ENCODE results near the gene DPCD. TPM values are rescaled to one million over a fixed set of nuclear protein-coding genes. Genes with fewer than 3 reads are reported as not detected.

The DPCD gene
- total RNA-seq, 2 experiments from 2014 or later: 0.31 to 0.96 TPM

GRCh38 chr10:101576211-101576863, 11.8 kb upstream of the DPCD start:
- POLR2A ChIA-PET: no interaction called here
- H3K36me3 ChIP-seq (ENCODE audit: insufficient read depth, low read length): peaks cover 41% of the 10 kb centered on the region
- no peaks in the 10 kb centered on the region for H3K4me1 Mint-ChIP-seq (ENCODE audit: low read depth)
- ATAC-seq (ENCODE audit: poor library complexity): no peak
- no peaks in the 10 kb centered on the region for H3K9me3 Mint-ChIP-seq
- H3K27me3 ChIP-seq (ENCODE audit: control insufficient read depth in 1 of 2, insufficient read depth in 2 of 2, low read length in 2 of 2): no peaks in the 10 kb centered on the region
- H3K4me1 ChIP-seq (ENCODE audit: insufficient read depth, low read length): no peaks in the 10 kb centered on the region
- no peak for TF ChIP-seq CTCF (IDR thresholded peaks at IDR 0.05)
- no peak for DNase-seq
- H3K27ac Mint-ChIP-seq: no peak overlapping the region
- no peak overlapping the region for H3K4me3 ChIP-seq (ENCODE audit: low read length)
- no peak overlapping the region for H3K4me3 Mint-ChIP-seq
- peaks cover 0 to 8% of the 10 kb centered on the region in 2 experiments for H3K9me3 ChIP-seq (ENCODE audit: control insufficient read depth in 1 of 2, insufficient read depth in 1 of 2, low read length in 2 of 2)
- H3K36me3 Mint-ChIP-seq (ENCODE audit: low read depth): peaks cover 25% of the 10 kb centered on the region
- intact Hi-C loops (cut with DNase I, micrococcal nuclease): no loop called here
- H3K27ac ChIP-seq (ENCODE audit: low read depth in 1 of 2, low read length in 2 of 2): no peak overlapping the region
- H3K27me3 Mint-ChIP-seq: no peaks in the 10 kb centered on the region
- CTCF ChIA-PET: interaction anchor here (2.0 kb wide), 1 partner anchor 434 kb away, joined by 7 read pairs; no protein-coding TSS in a partner anchor

GRCh38 chr10:101577121-101577871, 10.8 kb upstream of the DPCD start:
- no peak for TF ChIP-seq CTCF (IDR thresholded peaks at IDR 0.05)
- no peak overlapping the region for H3K27ac Mint-ChIP-seq

GRCh38 chr10:101578192-101578591, 9.9 kb upstream of the DPCD start:
- H3K9me3 Mint-ChIP-seq: no peaks in the 10 kb centered on the region
- H3K4me1 Mint-ChIP-seq (ENCODE audit: low read depth): no peaks in the 10 kb centered on the region
- intact Hi-C loops (cut with DNase I, micrococcal nuclease): no loop called here
- no peak overlapping the region for H3K27ac ChIP-seq (ENCODE audit: low read depth in 1 of 2, low read length in 2 of 2)
- no peak overlapping the region for H3K27ac Mint-ChIP-seq
- no peaks in the 10 kb centered on the region for H3K4me1 ChIP-seq (ENCODE audit: insufficient read depth, low read length)
- no peaks in the 10 kb centered on the region for H3K27me3 ChIP-seq (ENCODE audit: control insufficient read depth in 1 of 2, insufficient read depth in 2 of 2, low read length in 2 of 2)
- ChIA-PET POLR2A (interaction anchor here (1.4 kb wide), 1 partner anchor 10 kb away, joined by 8 read pairs; the partner anchor contains the start of genes DPCD and POLL), CTCF (no interaction called here)
- peaks cover 51% of the 10 kb centered on the region for H3K36me3 ChIP-seq (ENCODE audit: insufficient read depth, low read length)
- TF ChIP-seq CTCF (IDR thresholded peaks at IDR 0.05): no peak
- peaks cover 0 to 4% of the 10 kb centered on the region in 2 experiments for H3K9me3 ChIP-seq (ENCODE audit: control insufficient read depth in 1 of 2, insufficient read depth in 1 of 2, low read length in 2 of 2)
- H3K27me3 Mint-ChIP-seq: no peaks in the 10 kb centered on the region
- peaks cover 39% of the 10 kb centered on the region for H3K36me3 Mint-ChIP-seq (ENCODE audit: low read depth)
- H3K4me3 ChIP-seq (ENCODE audit: low read length): no peak overlapping the region
- DNase-seq (no peak), ATAC-seq (ENCODE audit: poor library complexity) (no peak)
- no peak overlapping the region for H3K4me3 Mint-ChIP-seq

More at GRCh38 chr10:101577121-101577871, 10.8 kb upstream of the DPCD start:
- intact Hi-C loops (cut with DNase I, micrococcal nuclease): no loop called here
- H3K27ac ChIP-seq (ENCODE audit: low read depth in 1 of 2, low read length in 2 of 2): no peak overlapping the region
- Mint-ChIP-seq H3K9me3 (no peaks in the 10 kb centered on the region), H3K4me1 (ENCODE audit: low read depth) (no peaks in the 10 kb centered on the region), H3K27me3 (no peaks in the 10 kb centered on the region), H3K4me3 (no peak overlapping the region), H3K36me3 (ENCODE audit: low read depth) (peaks cover 35% of the 10 kb centered on the region)
- H3K9me3 ChIP-seq (ENCODE audit: control insufficient read depth in 1 of 2, insufficient read depth in 1 of 2, low read length in 2 of 2): peaks cover 0 to 8% of the 10 kb centered on the region in 2 experiments
- CTCF ChIA-PET: interaction anchor here (2.0 kb wide), 1 partner anchor 435 kb away, joined by 7 read pairs; no protein-coding TSS in a partner anchor
- peaks cover 43% of the 10 kb centered on the region for H3K36me3 ChIP-seq (ENCODE audit: insufficient read depth, low read length)
- no peaks in the 10 kb centered on the region for H3K4me1 ChIP-seq (ENCODE audit: insufficient read depth, low read length)
- ATAC-seq (ENCODE audit: poor library complexity): no peak
- H3K27me3 ChIP-seq (ENCODE audit: control insufficient read depth in 1 of 2, insufficient read depth in 2 of 2, low read length in 2 of 2): no peaks in the 10 kb centered on the region
- no peak for DNase-seq
- H3K4me3 ChIP-seq (ENCODE audit: low read length): no peak overlapping the region
- POLR2A ChIA-PET: no interaction called here

All from CD4-positive, alpha-beta T cell (primary cell).